NOMO-1 treated with dmso at 0.1 percent for 144 hours (cell line): ENCODE results near the gene CALU.

ENCODE experiments used
- DNase-seq: peaks from one replicate; lab custom pipeline; 2025; ENCODE audit not compliant: unreplicated experiment; lab: John Stamatoyannopoulos, UW

CALU gene

DNA sequence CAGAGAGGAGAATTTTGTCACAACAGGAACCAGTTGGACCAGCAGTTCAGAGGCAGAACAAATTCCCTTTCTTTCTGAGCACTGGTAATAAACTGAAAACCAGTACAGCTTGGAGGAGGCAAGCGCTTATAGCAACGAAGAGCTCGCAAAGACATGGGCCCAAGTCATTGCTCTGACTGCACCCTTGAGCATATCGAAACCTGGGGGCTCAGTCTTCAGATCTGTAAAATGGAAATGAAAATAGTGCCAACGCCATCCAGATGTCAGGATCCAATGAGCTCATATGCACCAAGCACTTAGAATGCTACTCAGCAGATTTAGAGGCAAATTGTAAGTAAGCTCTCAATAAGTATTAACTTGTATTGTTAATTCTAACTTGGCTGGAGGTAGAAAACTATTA is 14.4 kb upstream of the CALU start:
- no peak for DNase-seq

GRCh38 chr7:128725531-128725930 is 13.6 kb upstream of the CALU start:
- DNase-seq, result no peak

DNA sequence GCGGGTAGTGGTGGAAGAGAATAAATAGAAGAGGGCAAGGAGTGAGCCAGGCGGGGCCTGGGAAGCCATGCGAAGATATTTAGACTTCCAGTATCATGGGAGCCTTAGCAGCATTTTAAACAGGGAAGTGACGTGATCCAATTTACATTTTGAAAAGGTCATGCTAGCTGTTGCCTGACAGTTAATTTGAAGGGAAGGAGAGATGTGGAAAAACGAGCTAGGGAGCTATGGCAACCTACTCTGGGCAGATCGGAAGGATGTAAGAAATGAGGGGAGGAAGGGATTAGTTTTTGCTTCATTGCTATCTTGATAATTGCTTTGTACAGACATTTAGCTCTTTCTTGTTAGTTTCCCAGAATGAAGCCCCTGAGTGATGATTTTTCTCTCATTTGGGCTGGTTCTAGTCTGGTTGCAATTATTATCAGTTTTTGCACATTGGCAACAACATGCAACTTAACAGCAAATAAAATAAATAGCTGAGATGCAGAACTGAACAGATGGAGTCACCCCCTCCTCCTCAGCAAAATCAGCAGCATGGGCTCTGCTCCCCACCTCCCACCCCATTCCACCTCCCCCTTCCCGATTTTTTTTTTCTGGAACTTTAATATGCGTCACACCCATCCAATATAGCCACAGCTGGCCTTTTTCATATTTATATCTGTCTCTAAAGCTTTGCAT is 13.0 kb upstream of the CALU start:
- DNase-seq, result no peak

DNA sequence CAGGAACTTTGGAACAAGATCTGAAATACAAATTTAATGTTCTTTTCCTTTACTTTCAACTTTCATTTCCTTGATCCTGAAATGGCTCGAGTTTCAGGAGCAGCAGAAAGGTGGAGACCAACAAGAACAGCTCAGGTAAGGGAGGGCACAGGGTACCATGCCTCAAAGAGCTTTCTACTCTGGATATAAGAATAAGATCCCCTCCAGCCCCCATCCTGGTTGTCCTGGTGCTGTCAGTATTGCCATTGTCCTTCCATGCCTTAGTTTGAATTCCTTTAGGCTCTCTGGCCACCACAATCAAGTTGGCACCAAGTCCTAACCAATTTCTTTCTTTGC is 12.5 kb upstream of the CALU start:
- DNase-seq, result no peak

GRCh38 chr7:128727239-128727638 is 11.9 kb upstream of the CALU start:
- no peak for DNase-seq

DNA sequence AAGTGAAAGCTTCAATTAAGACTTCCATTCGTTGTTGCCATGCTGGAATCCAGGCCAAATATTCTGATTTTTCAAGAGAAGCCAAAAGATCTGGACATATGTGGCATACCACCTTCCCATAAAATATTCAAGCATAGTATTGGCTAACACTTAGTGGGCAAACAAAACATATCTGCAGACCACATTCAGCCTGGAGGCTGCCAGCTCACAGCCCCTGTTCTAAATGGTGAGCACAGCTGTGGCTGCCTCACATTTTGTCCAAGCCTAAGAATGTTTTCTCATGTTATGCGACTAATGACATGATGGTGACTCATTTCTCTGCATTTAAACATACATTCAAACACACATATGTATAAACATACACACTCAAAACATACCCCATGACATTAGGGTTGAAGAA is 10.6 kb upstream of the CALU start:
- no peak for DNase-seq

DNA sequence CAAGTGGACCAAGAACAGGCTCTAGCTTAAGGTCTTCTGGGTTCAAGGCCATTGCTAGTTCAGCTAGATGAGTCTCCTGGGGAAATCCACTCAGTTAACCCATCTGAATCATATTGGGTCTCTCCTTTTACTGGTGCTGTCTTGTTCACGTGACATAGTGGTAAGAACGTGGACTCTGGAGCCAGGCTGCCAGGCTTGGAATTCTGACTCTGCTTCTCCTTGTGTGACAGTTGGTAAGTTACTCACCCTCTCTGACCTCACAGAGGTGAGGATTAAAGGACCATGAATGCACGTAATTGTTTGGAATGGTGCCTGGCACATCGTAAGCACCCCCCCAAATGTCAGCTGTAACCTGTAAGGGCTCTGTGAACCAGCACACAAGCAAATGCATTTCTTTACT is 9.7 kb upstream of the CALU start:
- no peak for DNase-seq

DNA sequence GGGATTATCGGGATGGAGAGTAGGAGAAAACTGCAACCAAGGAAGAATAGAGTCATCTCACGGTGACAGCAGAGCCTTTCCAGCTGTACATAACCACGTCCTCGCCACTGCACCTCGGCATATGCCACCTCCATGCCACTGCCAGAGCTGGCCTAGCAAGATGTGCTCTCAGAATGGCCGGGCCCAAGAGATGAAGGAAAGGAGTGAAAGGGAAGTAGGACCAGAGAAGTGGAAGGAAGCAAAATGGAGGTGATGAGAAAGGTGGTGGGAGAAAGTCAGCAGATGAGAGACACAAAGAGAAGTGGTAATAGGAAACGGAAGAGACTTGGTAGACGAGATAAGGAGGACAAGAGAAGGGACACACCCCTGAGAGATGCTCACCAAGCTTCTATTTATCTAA is 8.0 kb upstream of the CALU start:
- no peak for DNase-seq

- DNase-seq, result no peak
Observed at GRCh38 chr7:128732521-128733277, 6.5 kb upstream of the CALU start.

- DNase-seq, result no peak
Observed at GRCh38 chr7:128733278-128733645, 5.9 kb upstream of the CALU start.

DNA sequence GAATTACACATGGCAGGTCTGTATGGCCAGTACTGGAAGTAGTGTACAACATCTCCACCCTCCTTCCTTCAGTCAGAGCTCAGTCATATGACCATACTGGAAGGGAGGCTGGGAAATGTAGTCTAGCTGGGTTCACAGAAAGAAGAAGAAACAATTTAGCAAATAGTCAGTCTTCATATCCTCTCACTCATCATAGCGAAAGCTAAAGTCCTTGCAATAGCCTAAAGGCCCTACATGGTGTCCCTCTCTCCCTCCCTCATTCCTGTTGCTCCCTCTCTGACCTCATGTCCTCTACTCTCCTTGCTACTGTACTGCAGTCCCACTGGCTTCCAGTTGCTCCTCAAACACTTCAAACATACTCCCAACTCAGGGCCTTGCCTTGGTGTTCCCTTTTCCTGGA is 4.3 kb upstream of the CALU start:
- no peak for DNase-seq

DNA sequence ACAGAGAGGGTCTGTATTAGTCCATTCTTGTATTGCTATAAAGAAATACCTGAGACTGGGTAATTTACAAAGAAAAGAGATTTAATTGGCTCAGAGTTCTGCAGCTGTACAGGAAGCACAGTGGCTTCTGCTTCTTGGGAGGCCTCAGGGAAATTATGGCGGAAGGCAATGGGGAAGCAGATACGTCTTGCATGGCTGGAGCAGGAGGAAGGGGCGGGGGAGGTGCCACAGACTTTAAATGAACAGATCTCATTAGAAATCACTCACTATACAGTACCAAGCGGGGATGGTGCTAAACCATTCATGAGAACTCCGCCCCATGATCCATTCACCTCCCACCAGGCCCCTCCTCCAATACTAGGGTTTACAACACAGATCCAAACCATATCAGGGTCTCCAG is 3.7 kb upstream of the CALU start:
- no peak for DNase-seq

- DNase-seq, result no peak
Observed at GRCh38 chr7:128737441-128737840, 1.7 kb upstream of the CALU start.

DNA sequence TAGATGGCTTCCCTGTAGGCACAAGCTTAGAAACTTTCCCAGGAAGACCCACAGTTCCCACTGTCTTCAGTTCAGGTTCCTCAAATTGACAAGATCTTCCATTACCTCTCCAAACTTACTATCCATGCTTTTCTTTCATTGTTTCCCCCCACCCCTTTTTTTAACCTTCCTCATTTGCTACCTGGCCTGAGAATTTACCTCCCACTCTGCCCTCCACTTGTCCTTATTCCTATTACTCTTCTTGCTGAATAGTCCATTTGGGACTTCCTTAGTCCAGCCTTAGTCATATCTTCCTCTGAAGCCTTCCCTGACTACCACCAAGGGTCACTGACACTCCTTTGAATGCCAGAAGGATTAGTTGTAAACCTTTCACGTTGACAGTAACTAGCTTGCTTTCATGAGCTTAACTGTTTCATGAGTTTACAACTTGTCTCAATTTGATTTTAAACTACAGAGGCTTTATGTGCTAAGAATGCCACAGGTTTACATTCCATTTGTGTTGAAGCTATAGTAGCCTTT is 1.2 kb upstream of the CALU start:
- DNase-seq, result no peak

- DNase-seq, result no peak
Observed at GRCh38 chr7:128738570-128739047, 550 bp upstream of the CALU start.

GRCh38 chr7:128739990-128740682 is 977 bp downstream of the CALU start:
- DNase-seq, result no peak

- DNase-seq, result no peak
Observed at GRCh38 chr7:128740996-128741395, 1.8 kb downstream of the CALU start.

- no peak for DNase-seq
Observed at GRCh38 chr7:128741491-128741890, 2.3 kb downstream of the CALU start.

DNA sequence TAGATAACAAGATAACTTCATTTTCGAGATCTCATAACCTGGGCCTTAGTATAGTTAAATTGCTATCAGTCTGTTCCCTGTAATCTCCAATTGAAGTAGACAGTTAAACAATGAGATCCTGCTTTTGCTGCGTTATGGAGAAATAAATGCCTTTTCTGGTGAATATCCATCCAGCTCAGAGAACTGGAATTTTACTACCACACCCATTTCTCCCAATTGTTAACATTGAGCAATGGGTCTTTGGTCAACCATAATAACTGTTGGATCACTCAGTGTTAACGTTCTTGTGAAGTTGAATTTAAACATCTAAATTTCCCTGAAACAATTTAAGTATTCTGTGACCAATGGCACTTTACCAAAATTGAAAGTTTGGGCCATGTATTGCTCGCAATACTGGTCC is 3.0 kb downstream of the CALU start:
- no peak for DNase-seq

DNA sequence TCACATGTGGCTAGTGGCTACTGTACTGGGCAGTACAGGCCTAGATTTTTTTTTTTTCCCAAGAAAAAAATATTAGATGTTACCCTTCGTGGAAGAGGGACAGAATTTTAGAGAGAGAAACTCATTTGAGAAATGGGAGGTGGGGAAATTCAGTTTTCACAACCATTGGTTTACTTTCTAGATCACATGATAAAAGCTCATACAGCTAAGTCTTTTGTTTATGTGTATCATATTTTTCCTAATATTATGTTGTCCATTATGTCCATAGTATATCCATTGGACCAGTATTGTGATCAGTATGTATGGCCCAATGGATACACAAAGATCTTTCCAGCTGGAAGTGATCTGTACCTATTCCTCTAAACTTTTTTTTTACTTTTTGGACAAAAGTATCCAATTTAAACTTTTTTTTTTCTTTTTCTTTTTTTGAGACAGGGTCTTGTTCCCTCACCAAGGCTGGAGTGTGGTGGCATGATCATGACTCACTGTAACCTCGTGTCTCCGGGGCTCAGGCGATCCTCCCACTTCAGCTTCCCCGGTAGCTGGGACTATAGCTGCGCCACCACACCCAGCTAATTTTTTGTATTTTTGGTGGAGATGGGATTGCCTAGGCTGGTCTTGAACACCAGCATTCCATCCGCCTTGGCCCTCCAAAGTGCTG is 4.1 kb downstream of the CALU start:
- DNase-seq, result no peak

GRCh38 chr7:128744366-128744905 is 5.3 kb downstream of the CALU start:
- DNase-seq, result no peak
